Endothelial cell of umbilical vein (primary cell): ENCODE data around the gene GNAT1. TPM values are rescaled to one million over a fixed set of nuclear protein-coding genes. Genes with fewer than 3 reads are reported as not detected.

Source experiments
- BruUV-seq: library from RNA; stranded (reverse); fragments of 400-500 nt; replicated peaks from 2 replicates; lab custom pipeline; 2021; lab: Mats Ljungman, UMichigan
- CTCF ChIA-PET: fragments of 300-600, 350-600 bp; sonication (Branson Sonifier 250); formaldehyde crosslinking; loops from one replicate; lab custom pipeline; 2021; ENCODE audit warnings: antibody characterized with exemption, inconsistent platforms; lab: Charles Lee
- POLR2A ChIA-PET: fragments of 300-600, 350-600 bp; sonication (Branson Sonifier 250); formaldehyde crosslinking; loops from one replicate; lab custom pipeline; 2021; ENCODE audit warnings: antibody characterized with exemption, inconsistent platforms; lab: Charles Lee
- DNase-seq: peaks from one replicate; pipeline ENCODE4 v3.0.0-alpha.2; 2011; ENCODE audit warnings: low read depth, low spot score
- FAIRE-seq: peaks from 2 replicates; lab custom pipeline; 2011; peaks lifted over from hg19 to GRCh38; lab: Jason Lieb, UNC
- H2AFZ ChIP-seq: 2 replicates; pipeline ENCODE4 v1.6.0; 2012; ENCODE audit warnings: low read depth, low read length, control low read depth, inconsistent platforms
- H3K27ac ChIP-seq: 2 replicates; pipeline ENCODE4 v1.5.1; 2011; ENCODE audit warnings: low read depth, mild to moderate bottlenecking, control low read depth, low read length, moderate library complexity; ENCODE audit not compliant: insufficient read depth
- H3K27me3 ChIP-seq, 2 experiments: 2 replicates each; pipeline versions ENCODE4 v1.6.0 to v1.6.1; 2011; ENCODE audit warnings: low read length in 2 of 2, mixed read lengths in 1 of 2; ENCODE audit not compliant: control insufficient read depth in 2 of 2, insufficient read depth in 2 of 2
- H3K36me3 ChIP-seq, 2 experiments: 2 replicates in 1 of 2; 3 replicates in 1 of 2; pipeline ENCODE4 v1.5.1; 2011; ENCODE audit warnings: low read length in 2 of 2, mild to moderate bottlenecking in 1 of 2, moderate library complexity in 1 of 2; ENCODE audit not compliant: control insufficient read depth in 2 of 2, insufficient read depth in 2 of 2; ENCODE audit errors: extremely low read depth in 1 of 2
- H3K4me1 ChIP-seq: 3 replicates; pipeline ENCODE4 v1.5.1; 2011; ENCODE audit warnings: mild to moderate bottlenecking, low read length; ENCODE audit not compliant: control insufficient read depth, insufficient read depth; ENCODE audit errors: extremely low read depth
- H3K4me2 ChIP-seq: 2 replicates; pipeline ENCODE4 v1.6.1; 2011; ENCODE audit warnings: low read length, control low read depth, mixed read lengths; ENCODE audit not compliant: insufficient read depth
- H3K4me3 ChIP-seq, 3 experiments: fragments of 200-600 bp in 1 of 3; sonication (generic), shearing (Covaris generic) in 1 of 3; replicated peaks in 1 of 3; 2 replicates each; pipeline ENCODE4 v1.5.1; 2011 to 2016; ENCODE audit warnings: control low read depth in 3 of 3, low read length in 3 of 3, mild to moderate bottlenecking in 2 of 3, inconsistent platforms in 1 of 3, low read depth in 1 of 3, moderate library complexity in 1 of 3; ENCODE audit not compliant: insufficient read depth in 1 of 3
- H3K79me2 ChIP-seq: 2 replicates; pipeline ENCODE4 v1.6.0; 2012; ENCODE audit warnings: low read length, inconsistent platforms; ENCODE audit not compliant: control insufficient read depth, insufficient read depth
- H3K9ac ChIP-seq: replicated peaks from 2 replicates; pipeline ENCODE3; 2011; ENCODE audit warnings: low read length, control low read depth; ENCODE audit not compliant: insufficient read depth; ENCODE audit errors: extremely low read depth
- H3K9me1 ChIP-seq: replicated peaks from 3 replicates; pipeline ENCODE4 v1.6.0; 2011; ENCODE audit warnings: mild to moderate bottlenecking, low read length; ENCODE audit not compliant: control insufficient read depth, insufficient read depth; ENCODE audit errors: extremely low read depth
- H3K9me3 ChIP-seq: replicated peaks from 2 replicates; pipeline ENCODE4 v1.5.1; 2012; ENCODE audit warnings: low read length, inconsistent platforms; ENCODE audit not compliant: control insufficient read depth, insufficient read depth
- H4K20me1 ChIP-seq: replicated peaks from 2 replicates; pipeline ENCODE3; 2011; ENCODE audit warnings: mild to moderate bottlenecking, low read length; ENCODE audit not compliant: control insufficient read depth, insufficient read depth; ENCODE audit errors: extremely low read depth
- CTCF ChIP-seq, 2 donors: IDR thresholded peaks; 1 replicate in 1 of 2; 2 replicates in 1 of 2; pipeline ENCODE4 v1.5.1; 2011; ENCODE audit warnings: low read length in 2 of 2, mild to moderate bottlenecking in 2 of 2, moderate library complexity in 2 of 2, control low read depth in 1 of 2, inconsistent platforms in 1 of 2, low read depth in 1 of 2; ENCODE audit not compliant: insufficient read depth in 1 of 2; ENCODE audit errors: extremely low read depth in 1 of 2
- EZH2 ChIP-seq: IDR thresholded peaks from 2 replicates; pipeline ENCODE4 v1.6.1; 2012; ENCODE audit warnings: borderline replicate concordance, low read depth, mild to moderate bottlenecking, moderate library complexity, low read length, inconsistent platforms; ENCODE audit not compliant: severe bottlenecking
- FOS ChIP-seq: IDR thresholded peaks from 2 replicates; pipeline ENCODE4 v1.6.1; 2011; ENCODE audit warnings: mild to moderate bottlenecking, low read length, moderate library complexity, borderline replicate concordance; ENCODE audit not compliant: insufficient read depth
- GATA2 ChIP-seq: IDR thresholded peaks from 2 replicates; pipeline ENCODE4 v1.7.0; 2011; ENCODE audit warnings: low read depth, mild to moderate bottlenecking, moderate library complexity, mixed read lengths, low read length; ENCODE audit not compliant: insufficient read length, insufficient read depth
- JUN ChIP-seq: IDR thresholded peaks from 2 replicates; pipeline ENCODE4 v1.6.1; 2011; ENCODE audit warnings: borderline replicate concordance, low read depth; ENCODE audit not compliant: insufficient read length, insufficient read depth
- MYC ChIP-seq: IDR thresholded peaks from one replicate; pipeline ENCODE4 v1.6.1; 2011; ENCODE audit warnings: mild to moderate bottlenecking, low read depth, low read length
- POLR2A ChIP-seq: IDR thresholded peaks from 2 replicates; pipeline ENCODE4 v1.6.1; 2012; ENCODE audit warnings: low read depth, mild to moderate bottlenecking, control low read depth, low read length
- POLR2AphosphoS5 ChIP-seq: IDR thresholded peaks from 2 replicates; pipeline ENCODE4 v1.6.1; 2012; ENCODE audit warnings: low read depth, mild to moderate bottlenecking, control low read depth, low read length, moderate library complexity; ENCODE audit not compliant: insufficient read depth
- dilution Hi-C: fragments of 300-500 bp; cut with MboI; formaldehyde crosslinking; loops from one replicate; pipeline ENCODE4 v1.15.0; 2019; ENCODE audit warnings: low sequenced_read_pairs; ENCODE audit not compliant: extremely low pct_ligation_motif_present
- intact Hi-C: fragments of 100-400 bp; cut with micrococcal nuclease; formaldehyde crosslinking; loops from one replicate; pipeline ENCODE4 v1.10.0; 2022
- polyA plus RNA-seq, 4 experiments: library from polyadenylated mRNA; depleted of rRNA in 3 of 4; stranded (reverse) in 3 of 4; unstranded in 1 of 4; fragments of >200 nt; gene quantifications; 2 replicates each; pipeline versions ENCODE4 v1.2.1 to v1.2.3, GENCODE V29; 2011 to 2012; ENCODE audit warnings: missing spikeins in 1 of 4
- total RNA-seq: library from RNA; stranded (reverse); gene quantifications from 2 replicates; pipeline ENCODE4 v1.2.3, GENCODE V29; 2021
- TF ChIP-seq, protein P1 (sequence below): IDR thresholded peaks from 2 replicates; pipeline ENCODE4 v1.6.1; 2011; ENCODE audit not compliant: insufficient read depth, insufficient read length

The GNAT1 gene
- total and polyA plus RNA-seq, 2 donors (not counting 3 experiments of a cell fraction or from before 2014, with no cell fraction given), result 0.77 TPM; not detected in 1

- Histone ChIP-seq H3K9me1 (no peaks in the 10 kb centered on the region), H3K4me2 (no peak overlapping the region), H3K79me2 (peaks cover 7% of the 10 kb centered on the region), H4K20me1 (no peaks in the 10 kb centered on the region), H3K4me3 (no peak overlapping the region), H3K27me3 (no peaks in the 10 kb centered on the region), H3K36me3 (no peaks in the 10 kb centered on the region), H3K9ac (no peak overlapping the region), H3K27ac (no peak overlapping the region), H2AFZ (no peak overlapping the region), H3K9me3 (no peaks in the 10 kb centered on the region), H3K4me1 (peaks cover 11% of the 10 kb centered on the region)
- FAIRE-seq, result no peak
- intact Hi-C loops (no loop called here), dilution Hi-C loops (no loop called here)
- CTCF ChIA-PET, result interaction anchor here (1.2 to 10.5 kb wide), 4 partner anchors 16 to 43 kb away, joined by 4 to 314 read pairs (median 116); partner anchors contain the start of gene GNAT1
- POLR2A ChIA-PET, result interaction anchor here (0.6 to 0.7 kb wide), 2 partner anchors 11 to 23 kb away, joined by 4 to 6 read pairs; no protein-coding TSS in a partner anchor
- BruUV-seq, result no TSS peak
- no peak for TF ChIP-seq POLR2AphosphoS5
- no peak for TF ChIP-seq GATA2
- TF ChIP-seq, protein P1, sequence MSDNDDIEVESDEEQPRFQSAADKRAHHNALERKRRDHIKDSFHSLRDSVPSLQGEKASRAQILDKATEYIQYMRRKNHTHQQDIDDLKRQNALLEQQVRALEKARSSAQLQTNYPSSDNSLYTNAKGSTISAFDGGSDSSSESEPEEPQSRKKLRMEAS, result no peak
- TF ChIP-seq JUN, result no peak
- TF ChIP-seq EZH2, result no peak
- no peak for TF ChIP-seq MYC
- no peak for TF ChIP-seq POLR2A
- TF ChIP-seq CTCF (IDR thresholded peaks at IDR 0.05; ENCODE audit: extremely low read depth in 1 of 2, insufficient read depth in 1 of 2, low read depth in 1 of 2, low read length in 2 of 2), result no peak
- no peak for TF ChIP-seq FOS
- DNase-seq, result no peak
Measured at GRCh38 chr3:50231581-50231980, 40.2 kb downstream of the GNAT1 start.
